WTC11 (cell line): Measurements from ENCODE around the gene POLR2C. TPM values are rescaled to one million over a fixed set of nuclear protein-coding genes. Genes with fewer than 3 reads are reported as not detected.

Experiments used
- ATAC-seq: fragments of 200-7000 bp; cut with Tn5 transposase; 2 replicates; pipeline ENCODE4 v1.10.0; 2021; ENCODE audit warnings: mild to moderate bottlenecking, moderate library complexity
- CTCF ChIA-PET: fragments of 300-600 bp; sonication (Branson Sonifier 250); formaldehyde crosslinking; loops from one replicate; lab custom pipeline; 2021; ENCODE audit warnings: antibody characterized with exemption; lab: Charles Lee
- POLR2A ChIA-PET: fragments of 350-600 bp; sonication (Branson Sonifier 250); formaldehyde crosslinking; loops from one replicate; lab custom pipeline; 2021; ENCODE audit warnings: antibody characterized with exemption; lab: Charles Lee
- DNase-seq: peaks from one replicate; pipeline ENCODE4 v3.0.0; 2021; ENCODE audit warnings: low spot score
- H3K27ac Mint-ChIP-seq: 2 replicates; pipeline ENCODE4 v1.8.0; 2021; ENCODE audit warnings: mixed read lengths
- H3K27me3 Mint-ChIP-seq: 2 replicates; pipeline ENCODE4 v1.8.0; 2021; ENCODE audit warnings: low read depth, mild to moderate bottlenecking, moderate library complexity, mixed read lengths
- H3K36me3 Mint-ChIP-seq: 2 replicates; pipeline ENCODE4 v1.8.0; 2021; ENCODE audit warnings: mixed read lengths
- H3K4me1 Mint-ChIP-seq: 2 replicates; pipeline ENCODE4 v1.8.0; 2022; ENCODE audit warnings: mixed read lengths
- H3K4me3 Mint-ChIP-seq: 2 replicates; pipeline ENCODE4 v1.8.0; 2021; ENCODE audit warnings: mild to moderate bottlenecking, moderate library complexity, mixed read lengths
- H3K9me3 Mint-ChIP-seq: 2 replicates; pipeline ENCODE4 v1.8.0; 2021; ENCODE audit warnings: mixed read lengths
- CREM ChIP-seq: sonication (generic); formaldehyde crosslinking; IDR thresholded peaks from 2 replicates; pipeline ENCODE4 v1.8.1; 2022; ENCODE audit warnings: mild to moderate bottlenecking, missing genetic modification reagents, moderate library complexity
- FOXK1 ChIP-seq: sonication (generic); formaldehyde crosslinking; IDR thresholded peaks from 2 replicates; pipeline ENCODE4 v1.8.0; 2022; ENCODE audit warnings: mild to moderate bottlenecking, moderate library complexity, missing genetic modification reagents
- GTF2I ChIP-seq: fragments of 250-450 bp; sonication (Bioruptor Pico); conservative IDR thresholded peaks from 2 replicates; pipeline ENCODE4 v1.4.0; 2021; ENCODE audit warnings: mild to moderate bottlenecking
- NFATC4 ChIP-seq: fragments of 250-450 bp; sonication (Bioruptor Pico); IDR thresholded peaks from 2 replicates; pipeline ENCODE4 v1.9.0; 2021; ENCODE audit warnings: mild to moderate bottlenecking
- NR1H2 ChIP-seq: sonication (generic); formaldehyde crosslinking; IDR thresholded peaks from 2 replicates; pipeline ENCODE4 v1.9.0; 2021; ENCODE audit warnings: mild to moderate bottlenecking, moderate library complexity, missing genetic modification reagents
- NR2C2 ChIP-seq: sonication (generic); formaldehyde crosslinking; IDR thresholded peaks from 2 replicates; pipeline ENCODE4 v1.8.0; 2022; ENCODE audit warnings: mild to moderate bottlenecking, missing genetic modification reagents
- OVOL2 ChIP-seq: fragments of 250-450 bp; sonication (Bioruptor Pico); IDR thresholded peaks from 2 replicates; pipeline ENCODE4 v1.9.0; 2021; ENCODE audit warnings: mild to moderate bottlenecking, borderline replicate concordance
- PREB ChIP-seq: sonication (generic); formaldehyde crosslinking; IDR thresholded peaks from 2 replicates; pipeline ENCODE4 v1.8.1; 2022; ENCODE audit warnings: mild to moderate bottlenecking, missing genetic modification reagents, moderate library complexity, borderline replicate concordance
- RORB ChIP-seq: fragments of 250-450 bp; sonication (Bioruptor Pico); IDR thresholded peaks from 2 replicates; pipeline ENCODE4 v1.9.0; 2021; ENCODE audit warnings: mild to moderate bottlenecking
- TP53 ChIP-seq: sonication (generic); formaldehyde crosslinking; IDR thresholded peaks from 2 replicates; pipeline ENCODE4 v1.8.1; 2023; ENCODE audit warnings: mild to moderate bottlenecking, missing genetic modification reagents
- ZMAT4 ChIP-seq: fragments of 250-450 bp; sonication (Bioruptor Pico); IDR thresholded peaks from 2 replicates; pipeline ENCODE4 v1.9.0; 2021; ENCODE audit warnings: mild to moderate bottlenecking
- ZNF423 ChIP-seq: fragments of 250-450 bp; sonication (Bioruptor Pico); IDR thresholded peaks from 2 replicates; pipeline ENCODE4 v2.1.2; 2022; ENCODE audit warnings: mild to moderate bottlenecking, moderate library complexity
- ZNF671 ChIP-seq: fragments of 250-450 bp; sonication (Bioruptor Pico); IDR thresholded peaks from 2 replicates; pipeline ENCODE4 v1.8.0; 2021; ENCODE audit warnings: mild to moderate bottlenecking
- ZSCAN18 ChIP-seq: fragments of 250-450 bp; sonication (Bioruptor Pico); IDR thresholded peaks from 2 replicates; pipeline ENCODE4 v2.1.2; 2022; ENCODE audit warnings: mild to moderate bottlenecking, moderate library complexity
- total RNA-seq: library from RNA; stranded (reverse); gene quantifications from 3 replicates; pipeline ENCODE4 v1.2.3, GENCODE V29; 2021
- TF ChIP-seq, protein P1 (sequence below): sonication (generic); formaldehyde crosslinking; IDR thresholded peaks from 2 replicates; pipeline ENCODE4 v1.8.0; 2023; ENCODE audit warnings: mild to moderate bottlenecking, missing genetic modification reagents
- TF ChIP-seq, protein P2 (sequence below): sonication (generic); formaldehyde crosslinking; IDR thresholded peaks from 2 replicates; pipeline ENCODE4 v1.8.1; 2023; ENCODE audit warnings: mild to moderate bottlenecking, missing genetic modification reagents, moderate library complexity
- TF ChIP-seq, protein P3 (sequence below): sonication (generic); formaldehyde crosslinking; IDR thresholded peaks from 2 replicates; pipeline ENCODE4 v1.8.0; 2023; ENCODE audit warnings: missing genetic modification reagents
- TF ChIP-seq, protein P4 (sequence below): fragments of 250-450 bp; sonication (Bioruptor Pico); IDR thresholded peaks from 2 replicates; pipeline ENCODE4 v1.9.0; 2021; ENCODE audit warnings: mild to moderate bottlenecking

The POLR2C gene
- total RNA-seq, 1 experiment from 2014 or later, result 75.4 TPM

GRCh38 chr16:57518520-57518919 lies 56.0 kb downstream of the POLR2C start:
- peak; percentile 43 for DNase-seq
- no peaks in the 10 kb centered on the region for H3K9me3 Mint-ChIP-seq
- POLR2A ChIA-PET, result no interaction called here
- TF ChIP-seq CREM (CRISPR knock-in tag) (no peak), NR1H2 (CRISPR knock-in tag) (no peak), TP53 (CRISPR knock-in tag) (no peak), OVOL2 (no peak)
- TF ChIP-seq, all 79 proteins: peak for 0
- no peak overlapping the region; the same call in 1 of the 2 replicates for H3K27ac Mint-ChIP-seq
- ATAC-seq, result peak; percentile 29
- CTCF ChIA-PET, result interaction anchor here (0.6 to 5.8 kb wide), 14 partner anchors 10 to 219 kb away, joined by 3 to 80 read pairs (median 12); partner anchors contain the start of genes CIAPIN1, COQ9, DOK4 and POLR2C
- H3K36me3 Mint-ChIP-seq, result no peaks in the 10 kb centered on the region
- peaks cover 11% of the 10 kb centered on the region; the same call in 1 of the 2 replicates for H3K4me1 Mint-ChIP-seq
- H3K27me3 Mint-ChIP-seq, result peaks cover 5% of the 10 kb centered on the region; the same call in 1 of the 2 replicates
- H3K4me3 Mint-ChIP-seq, result no peak overlapping the region

GRCh38 chr16:57518922-57519321 lies 56.4 kb downstream of the POLR2C start:
- H3K27me3 Mint-ChIP-seq, result peaks cover 5% of the 10 kb centered on the region; the same call in 1 of the 2 replicates
- ChIA-PET CTCF (interaction anchor here (0.8 to 5.8 kb wide), 14 partner anchors 9 to 219 kb away, joined by 3 to 80 read pairs (median 10); partner anchors contain the start of genes DOK4 and POLR2C), POLR2A (no interaction called here)
- H3K36me3 Mint-ChIP-seq, result no peaks in the 10 kb centered on the region
- DNase-seq (no peak), ATAC-seq (no peak)
- peaks cover 11% of the 10 kb centered on the region; the same call in 1 of the 2 replicates for H3K4me1 Mint-ChIP-seq
- H3K9me3 Mint-ChIP-seq, result no peaks in the 10 kb centered on the region
- peak overlapping the region; percentile 53; the same call in 1 of the 2 replicates for H3K27ac Mint-ChIP-seq
- TF ChIP-seq PREB (CRISPR knock-in tag), result no peak
- no peak for TF ChIP-seq ZNF671 (CRISPR knock-in tag)
- TF ChIP-seq, protein P1, sequence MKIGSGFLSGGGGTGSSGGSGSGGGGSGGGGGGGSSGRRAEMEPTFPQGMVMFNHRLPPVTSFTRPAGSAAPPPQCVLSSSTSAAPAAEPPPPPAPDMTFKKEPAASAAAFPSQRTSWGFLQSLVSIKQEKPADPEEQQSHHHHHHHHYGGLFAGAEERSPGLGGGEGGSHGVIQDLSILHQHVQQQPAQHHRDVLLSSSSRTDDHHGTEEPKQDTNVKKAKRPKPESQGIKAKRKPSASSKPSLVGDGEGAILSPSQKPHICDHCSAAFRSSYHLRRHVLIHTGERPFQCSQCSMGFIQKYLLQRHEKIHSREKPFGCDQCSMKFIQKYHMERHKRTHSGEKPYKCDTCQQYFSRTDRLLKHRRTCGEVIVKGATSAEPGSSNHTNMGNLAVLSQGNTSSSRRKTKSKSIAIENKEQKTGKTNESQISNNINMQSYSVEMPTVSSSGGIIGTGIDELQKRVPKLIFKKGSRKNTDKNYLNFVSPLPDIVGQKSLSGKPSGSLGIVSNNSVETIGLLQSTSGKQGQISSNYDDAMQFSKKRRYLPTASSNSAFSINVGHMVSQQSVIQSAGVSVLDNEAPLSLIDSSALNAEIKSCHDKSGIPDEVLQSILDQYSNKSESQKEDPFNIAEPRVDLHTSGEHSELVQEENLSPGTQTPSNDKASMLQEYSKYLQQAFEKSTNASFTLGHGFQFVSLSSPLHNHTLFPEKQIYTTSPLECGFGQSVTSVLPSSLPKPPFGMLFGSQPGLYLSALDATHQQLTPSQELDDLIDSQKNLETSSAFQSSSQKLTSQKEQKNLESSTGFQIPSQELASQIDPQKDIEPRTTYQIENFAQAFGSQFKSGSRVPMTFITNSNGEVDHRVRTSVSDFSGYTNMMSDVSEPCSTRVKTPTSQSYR (CRISPR knock-in tag), result no peak
- no peak for TF ChIP-seq FOXK1 (CRISPR knock-in tag)
- no peak for TF ChIP-seq RORB (CRISPR knock-in tag)
- TF ChIP-seq, protein P2, sequence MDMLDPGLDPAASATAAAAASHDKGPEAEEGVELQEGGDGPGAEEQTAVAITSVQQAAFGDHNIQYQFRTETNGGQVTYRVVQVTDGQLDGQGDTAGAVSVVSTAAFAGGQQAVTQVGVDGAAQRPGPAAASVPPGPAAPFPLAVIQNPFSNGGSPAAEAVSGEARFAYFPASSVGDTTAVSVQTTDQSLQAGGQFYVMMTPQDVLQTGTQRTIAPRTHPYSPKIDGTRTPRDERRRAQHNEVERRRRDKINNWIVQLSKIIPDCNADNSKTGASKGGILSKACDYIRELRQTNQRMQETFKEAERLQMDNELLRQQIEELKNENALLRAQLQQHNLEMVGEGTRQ (CRISPR knock-in tag), result no peak
- no peak for TF ChIP-seq ZSCAN18 (CRISPR knock-in tag)
- TF ChIP-seq OVOL2, result no peak
- TF ChIP-seq GTF2I (CRISPR knock-in tag), result peak; percentile 60; the same call in 1 of the 2 replicates
- no peak overlapping the region for H3K4me3 Mint-ChIP-seq

DNA sequence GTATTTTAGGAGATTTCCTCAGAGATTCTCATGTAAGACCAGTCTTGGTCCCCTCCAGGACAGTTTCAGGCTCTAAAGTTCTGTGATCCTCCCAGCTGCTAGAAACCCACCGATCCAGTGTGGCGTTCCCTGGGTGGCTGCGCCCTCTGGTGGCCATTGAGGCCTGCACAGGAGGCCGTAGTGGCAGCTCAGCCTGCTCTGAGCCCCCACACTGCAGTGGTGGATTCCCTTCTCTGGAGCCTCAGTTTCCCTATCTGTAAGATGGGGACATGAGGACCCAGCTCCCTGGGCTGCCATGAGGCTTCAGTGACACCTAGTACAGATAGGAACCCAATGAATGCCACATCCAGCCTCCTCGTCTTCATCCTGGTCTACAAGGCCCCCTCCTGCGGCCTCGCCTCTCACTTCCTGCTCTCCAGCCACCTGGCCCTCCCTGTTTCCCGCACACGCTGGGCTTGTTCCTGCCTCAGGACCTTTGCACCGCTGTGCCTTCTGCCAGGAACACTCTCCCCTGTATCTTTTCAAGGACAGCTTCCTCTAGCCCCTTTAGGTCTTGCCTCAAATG lies 57.4 kb downstream of the POLR2C start:
- H3K4me3 Mint-ChIP-seq, result no peak overlapping the region
- H3K27me3 Mint-ChIP-seq, result peaks cover 5% of the 10 kb centered on the region; the same call in 1 of the 2 replicates
- ATAC-seq, result peak; percentile 90
- CTCF ChIA-PET, result interaction anchor here (0.6 to 5.8 kb wide), 26 partner anchors 8 to 344 kb away, joined by 3 to 80 read pairs (median 6); partner anchors contain the start of genes CIAPIN1, COQ9, DOK4 and POLR2C
- H3K9me3 Mint-ChIP-seq, result no peaks in the 10 kb centered on the region
- H3K4me1 Mint-ChIP-seq, result peaks cover 11% of the 10 kb centered on the region; the same call in 1 of the 2 replicates
- H3K36me3 Mint-ChIP-seq, result no peaks in the 10 kb centered on the region
- no peak overlapping the region for H3K27ac Mint-ChIP-seq
- DNase-seq, result peak; percentile 88
- POLR2A ChIA-PET, result interaction anchor here (0.6 to 1.1 kb wide), 3 partner anchors 58 to 103 kb away, joined by 3 to 5 read pairs (median 3); partner anchors contain the start of genes CIAPIN1, COQ9 and POLR2C
- TF ChIP-seq ZNF423 (CRISPR knock-in tag) (no peak), GTF2I (CRISPR knock-in tag) (peak; percentile 93), NR2C2 (CRISPR knock-in tag) (no peak), NFATC4 (CRISPR knock-in tag) (no peak), ZSCAN18 (CRISPR knock-in tag) (no peak), ZMAT4 (CRISPR knock-in tag) (no peak)
- TF ChIP-seq, protein P3, sequence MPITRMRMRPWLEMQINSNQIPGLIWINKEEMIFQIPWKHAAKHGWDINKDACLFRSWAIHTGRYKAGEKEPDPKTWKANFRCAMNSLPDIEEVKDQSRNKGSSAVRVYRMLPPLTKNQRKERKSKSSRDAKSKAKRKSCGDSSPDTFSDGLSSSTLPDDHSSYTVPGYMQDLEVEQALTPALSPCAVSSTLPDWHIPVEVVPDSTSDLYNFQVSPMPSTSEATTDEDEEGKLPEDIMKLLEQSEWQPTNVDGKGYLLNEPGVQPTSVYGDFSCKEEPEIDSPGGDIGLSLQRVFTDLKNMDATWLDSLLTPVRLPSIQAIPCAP (CRISPR knock-in tag), result no peak
- TF ChIP-seq, protein P4, sequence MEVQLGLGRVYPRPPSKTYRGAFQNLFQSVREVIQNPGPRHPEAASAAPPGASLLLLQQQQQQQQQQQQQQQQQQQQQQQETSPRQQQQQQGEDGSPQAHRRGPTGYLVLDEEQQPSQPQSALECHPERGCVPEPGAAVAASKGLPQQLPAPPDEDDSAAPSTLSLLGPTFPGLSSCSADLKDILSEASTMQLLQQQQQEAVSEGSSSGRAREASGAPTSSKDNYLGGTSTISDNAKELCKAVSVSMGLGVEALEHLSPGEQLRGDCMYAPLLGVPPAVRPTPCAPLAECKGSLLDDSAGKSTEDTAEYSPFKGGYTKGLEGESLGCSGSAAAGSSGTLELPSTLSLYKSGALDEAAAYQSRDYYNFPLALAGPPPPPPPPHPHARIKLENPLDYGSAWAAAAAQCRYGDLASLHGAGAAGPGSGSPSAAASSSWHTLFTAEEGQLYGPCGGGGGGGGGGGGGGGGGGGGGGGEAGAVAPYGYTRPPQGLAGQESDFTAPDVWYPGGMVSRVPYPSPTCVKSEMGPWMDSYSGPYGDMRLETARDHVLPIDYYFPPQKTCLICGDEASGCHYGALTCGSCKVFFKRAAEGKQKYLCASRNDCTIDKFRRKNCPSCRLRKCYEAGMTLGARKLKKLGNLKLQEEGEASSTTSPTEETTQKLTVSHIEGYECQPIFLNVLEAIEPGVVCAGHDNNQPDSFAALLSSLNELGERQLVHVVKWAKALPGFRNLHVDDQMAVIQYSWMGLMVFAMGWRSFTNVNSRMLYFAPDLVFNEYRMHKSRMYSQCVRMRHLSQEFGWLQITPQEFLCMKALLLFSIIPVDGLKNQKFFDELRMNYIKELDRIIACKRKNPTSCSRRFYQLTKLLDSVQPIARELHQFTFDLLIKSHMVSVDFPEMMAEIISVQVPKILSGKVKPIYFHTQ (CRISPR knock-in tag), result no peak
